Left ventricle myocardium superior (tissue), 1 donor: Measurements from ENCODE around the gene LMTK2. TPM values are rescaled to one million over a fixed set of nuclear protein-coding genes. Genes with fewer than 3 reads are reported as not detected.

Source experiments
- ATAC-seq: fragments of 200-7000 bp; cut with Tn5 transposase; one replicate; pipeline ENCODE4 v1.9.1; 2020; ENCODE audit warnings: mild to moderate bottlenecking, moderate library complexity
- DNase-seq: peaks from one replicate; pipeline ENCODE4 v3.0.0-alpha.2; 2020
- intact Hi-C: fragments of 100-400 bp; cut with micrococcal nuclease; formaldehyde crosslinking; loops from one replicate; pipeline ENCODE4 v1.11.0; 2022
- total RNA-seq: library from RNA; stranded (reverse); fragmentation: NEBNext Ultra II Directional; extraction: Animal tissue kit (Norgen Biotek cat#: 25700); gene quantifications from one replicate; pipeline ENCODE4 v1.2.1, GENCODE V29; 2021
- donor health status: DM: no; HTN: yes; CAD: no; lungs with severe emphysema.

The LMTK2 gene
- total RNA-seq, 1 donor from 2014 or later = 24.7 TPM

GRCh38 chr7:98133181-98133580 lies 26.5 kb downstream of the LMTK2 start:
- ATAC-seq (peak; percentile 30), DNase-seq (no peak)
- intact Hi-C loops = no loop called here

GRCh38 chr7:98133621-98134303 lies 27.1 kb downstream of the LMTK2 start:
- ATAC-seq (peak; percentile 10), DNase-seq (no peak)
- intact Hi-C loops = no loop called here

GRCh38 chr7:98134420-98135228 lies 28.0 kb downstream of the LMTK2 start:
- intact Hi-C loops = no loop called here
- ATAC-seq (no peak), DNase-seq (no peak)

GRCh38 chr7:98135984-98136383 lies 29.3 kb downstream of the LMTK2 start:
- ATAC-seq = no peak
- no peak for DNase-seq
- intact Hi-C loops = no loop called here

- no peak for ATAC-seq
These were observed 29.8 kb downstream of the LMTK2 start for GRCh38 chr7:98136423-98136822.

GRCh38 chr7:98137134-98137825 lies 30.6 kb downstream of the LMTK2 start:
- ATAC-seq = no peak
- no peak for DNase-seq
- intact Hi-C loops = no loop called here

More at GRCh38 chr7:98136423-98136822, 29.8 kb downstream of the LMTK2 start:
- DNase-seq = no peak
- intact Hi-C loops = no loop called here

GRCh38 chr7:98137826-98138151 lies 31.1 kb downstream of the LMTK2 start:
- DNase-seq (no peak), ATAC-seq (peak; percentile 34)
- intact Hi-C loops = no loop called here

GRCh38 chr7:98138672-98139071 lies 32.0 kb downstream of the LMTK2 start:
- intact Hi-C loops = no loop called here
- ATAC-seq (no peak), DNase-seq (no peak)

- intact Hi-C loops = no loop called here
- DNase-seq = no peak
- no peak for ATAC-seq
These were observed 36.0 kb downstream of the LMTK2 start for GRCh38 chr7:98142658-98143057.

GRCh38 chr7:98148607-98149006 lies 41.9 kb downstream of the LMTK2 start:
- intact Hi-C loops = no loop called here
- ATAC-seq = no peak
- DNase-seq = no peak

GRCh38 chr7:98149116-98149692 lies 42.5 kb downstream of the LMTK2 start:
- ATAC-seq = no peak
- intact Hi-C loops = no loop called here
- no peak for DNase-seq

- no peak for ATAC-seq
- no peak for DNase-seq
- intact Hi-C loops = no loop called here
These were observed 45.2 kb downstream of the LMTK2 start for GRCh38 chr7:98151884-98152283.

GRCh38 chr7:98156700-98157099 lies 50.0 kb downstream of the LMTK2 start:
- intact Hi-C loops = no loop called here
- ATAC-seq = no peak
- no peak for DNase-seq

- ATAC-seq (no peak), DNase-seq (no peak)
- intact Hi-C loops = no loop called here
These were observed 51.1 kb downstream of the LMTK2 start for GRCh38 chr7:98157761-98158160.

- DNase-seq = no peak
- intact Hi-C loops = no loop called here
- ATAC-seq = no peak
These were observed 56.1 kb downstream of the LMTK2 start for GRCh38 chr7:98162758-98163157.

GRCh38 chr7:98163269-98163668 lies 56.6 kb downstream of the LMTK2 start:
- intact Hi-C loops = no loop called here

GRCh38 chr7:98163704-98164494 lies 57.2 kb downstream of the LMTK2 start:
- no peak for ATAC-seq
- intact Hi-C loops = no loop called here

More at GRCh38 chr7:98163269-98163668, 56.6 kb downstream of the LMTK2 start:
- DNase-seq (no peak), ATAC-seq (no peak)

GRCh38 chr7:98165827-98166667 lies 59.4 kb downstream of the LMTK2 start:
- intact Hi-C loops = loop anchor here (5.0 kb wide), 1 partner anchor 59 kb away; the partner anchor contains the start of gene LMTK2
- peak; percentile 67 for ATAC-seq
- DNase-seq = peak; percentile 68

More at GRCh38 chr7:98163704-98164494, 57.2 kb downstream of the LMTK2 start:
- no peak for DNase-seq
